GM19099 (cell line): Measurements from ENCODE around the gene EID2.

ENCODE experiments used
- POLR2A ChIP-seq: IDR thresholded peaks from 3 replicates; pipeline ENCODE4 v1.6.1; 2011; ENCODE audit warnings: low read depth; ENCODE audit not compliant: insufficient read length; ENCODE audit errors: extremely low read depth

The EID2 gene

DNA sequence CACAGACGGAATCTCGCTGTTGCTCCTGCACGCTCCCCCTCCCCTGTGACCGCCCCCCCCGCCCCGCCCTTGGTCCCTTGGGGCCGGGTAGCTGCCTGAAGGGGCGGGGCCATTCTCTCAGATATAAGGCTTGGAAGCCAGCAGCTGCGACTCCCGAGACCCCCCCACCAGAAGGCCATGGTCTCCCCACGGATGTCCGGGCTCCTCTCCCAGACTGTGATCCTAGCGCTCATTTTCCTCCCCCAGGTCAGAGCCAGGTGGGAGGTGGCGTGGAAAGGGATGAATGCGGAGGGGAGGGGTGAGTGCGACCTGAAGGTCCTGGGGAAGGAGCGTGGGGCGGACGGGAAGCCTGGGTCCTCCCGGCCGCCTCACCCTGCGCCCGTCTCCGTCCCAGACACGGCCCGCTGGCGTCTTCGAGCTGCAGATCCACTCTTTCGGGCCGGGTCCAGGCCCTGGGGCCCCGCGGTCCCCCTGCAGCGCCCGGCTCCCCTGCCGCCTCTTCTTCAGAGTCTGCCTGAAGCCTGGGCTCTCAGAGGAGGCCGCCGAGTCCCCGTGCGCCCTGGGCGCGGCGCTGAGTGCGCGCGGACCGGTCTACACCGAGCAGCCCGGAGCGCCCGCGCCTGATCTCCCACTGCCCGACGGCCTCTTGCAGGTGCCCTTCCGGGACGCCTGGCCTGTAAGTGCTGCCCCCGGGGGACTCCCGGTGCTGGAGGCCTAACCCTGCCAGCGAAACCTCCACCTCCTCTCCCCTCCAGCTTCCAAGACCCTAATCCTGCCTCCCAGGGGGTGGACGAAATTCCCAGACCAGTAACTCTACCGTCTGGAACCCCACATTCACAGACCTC, 40.9 kb downstream of the EID2 start, which contains the start of gene DLL3:
Gene DLL3 (plus strand): TSS at position 150 of the 845 bp plus-strand sequence. CDS start 28 bp downstream, at position 178.
- TF ChIP-seq POLR2A, result no peak

DNA sequence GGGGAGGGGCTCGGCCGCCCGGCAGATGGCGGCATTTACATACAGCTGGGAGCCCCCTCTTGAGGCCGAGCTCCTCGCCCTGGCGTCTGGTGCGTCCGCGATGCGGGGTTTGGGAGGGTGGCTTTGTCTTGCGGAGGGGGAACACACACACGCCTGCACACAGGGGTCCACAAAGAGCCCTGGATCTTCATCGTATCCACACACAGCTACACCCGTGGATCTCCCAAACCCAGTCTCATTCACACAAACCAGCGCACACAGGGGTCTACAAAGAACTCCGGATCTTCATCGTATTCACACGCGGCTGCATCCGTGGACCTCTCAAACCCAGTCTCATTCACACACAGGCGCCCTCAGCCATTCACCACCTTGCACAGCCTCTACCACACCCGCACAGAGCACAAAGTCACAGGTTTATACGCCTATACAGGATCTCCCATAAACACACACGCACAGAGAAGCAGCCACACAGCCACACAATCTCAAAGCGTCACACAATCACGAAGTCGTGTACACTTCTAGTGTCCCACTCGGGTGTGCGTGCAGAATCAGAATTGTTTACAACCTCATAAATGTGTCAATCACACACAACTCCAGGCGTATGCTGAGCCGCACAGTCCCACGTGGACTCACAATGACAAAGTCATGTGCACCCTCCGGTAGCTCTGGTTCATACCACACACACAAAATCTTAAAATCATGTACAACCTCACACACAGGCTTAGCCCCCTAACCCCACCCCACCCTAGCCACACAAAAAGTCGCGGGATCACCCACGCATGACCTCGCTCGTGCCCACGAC, 41.8 kb downstream of the EID2 start:
- no peak for TF ChIP-seq POLR2A

DNA sequence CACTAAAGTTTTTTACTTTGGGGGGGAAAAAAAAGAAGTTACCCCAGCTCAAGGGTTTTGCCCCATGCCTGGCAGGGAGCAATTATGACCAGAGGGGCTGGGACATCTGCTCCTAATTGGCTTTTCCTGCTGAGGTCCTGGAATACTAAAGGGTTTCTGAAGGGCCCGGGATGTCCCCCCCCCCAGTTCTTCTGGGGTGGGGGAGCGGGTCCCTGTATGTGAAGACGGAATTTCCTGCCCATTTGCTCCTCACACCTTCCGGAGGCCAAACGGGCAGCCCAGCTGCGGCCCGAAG, 42.3 kb downstream of the EID2 start:
- TF ChIP-seq POLR2A, result no peak

GRCh38 chr19:39496063-39496462, 43.9 kb downstream of the EID2 start:
- TF ChIP-seq POLR2A, result no peak

GRCh38 chr19:39494661-39495060, 45.3 kb downstream of the EID2 start:
- no peak for TF ChIP-seq POLR2A

- no peak for TF ChIP-seq POLR2A
Measured at GRCh38 chr19:39492788-39493187, 47.2 kb downstream of the EID2 start.

DNA sequence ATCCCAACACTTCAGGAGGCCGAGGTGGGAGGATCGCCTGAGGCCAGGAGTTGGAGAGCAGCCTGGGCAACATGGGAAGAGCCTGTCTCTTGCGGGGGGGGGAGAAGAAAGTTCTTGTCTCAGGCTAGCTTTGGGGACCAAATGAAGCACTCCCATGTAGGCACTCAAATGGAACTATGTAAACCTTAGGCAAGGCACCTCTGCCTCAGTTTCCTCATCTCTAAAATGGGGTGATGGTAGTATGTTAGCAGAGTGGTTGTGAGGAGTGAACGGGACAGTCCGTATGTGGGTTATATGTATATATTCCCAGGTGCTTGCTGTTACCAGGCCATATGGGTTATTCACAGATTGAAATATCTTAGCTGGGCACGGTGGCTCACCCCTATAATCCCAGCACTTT, 47.7 kb downstream of the EID2 start:
- TF ChIP-seq POLR2A, result no peak

- TF ChIP-seq POLR2A, result no peak
Measured at GRCh38 chr19:39489756-39490155, 50.2 kb downstream of the EID2 start.
